ENCODE data around the gene ARHGAP28.

- no peak for TF ChIP-seq POLR2AphosphoS5 (IDR thresholded peaks at IDR 0.05)
- no peak for TF ChIP-seq CTCF (IDR thresholded peaks at IDR 0.05)
- TF ChIP-seq POLR2A (IDR thresholded peaks at IDR 0.05): no peak
- no peak for TF ChIP-seq EP300 (IDR thresholded peaks at IDR 0.05)
These were observed 63.9 kb downstream of the ARHGAP28 start for GRCh38 chr18:6793455-6793854.

All from upper lobe of left lung (tissue), 4 donors.